ENCODE data around the gene LRP1B. TPM values are rescaled to one million over a fixed set of nuclear protein-coding genes. Genes with fewer than 3 reads are reported as not detected.

Gene LRP1B
- total and polyA plus RNA-seq, 2 experiments from 2014 or later, result not detected

DNA sequence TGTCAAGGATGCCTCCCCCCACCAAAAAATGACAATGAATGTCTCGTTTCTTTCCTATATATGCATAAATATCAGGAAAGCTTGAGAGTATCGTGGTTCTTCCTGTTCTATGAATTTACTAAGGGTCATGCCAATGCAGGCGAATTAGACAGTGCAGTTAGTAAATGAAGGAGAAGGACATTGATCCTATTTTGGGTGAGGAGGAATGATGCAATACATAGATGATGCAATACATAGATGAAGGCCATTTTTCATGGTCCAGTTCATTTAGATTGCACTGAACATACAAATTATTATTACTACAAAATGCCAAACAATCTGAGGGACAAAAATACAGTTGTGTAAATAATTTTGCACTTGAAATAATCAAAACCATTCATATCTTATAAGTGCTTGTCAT is 1265.0 kb downstream of the LRP1B start:
- H3K27me3 ChIP-seq (replicated peaks; ENCODE audit: insufficient read depth), result no peaks in the 10 kb centered on the region
- 55 to 59% methylated on average over 3 of the region's 3 CpGs for WGBS, 2 experiments (ENCODE audit: low coverage in 1 of 2, low lambda C conversion rate in 2 of 2, missing lambda C conversion rate in 2 of 2)
- no peaks in the 10 kb centered on the region for H3F3A ChIP-seq (ENCODE audit: insufficient read depth)
- TF ChIP-seq EZH2 (IDR thresholded peaks at IDR 0.05; ENCODE audit: insufficient read depth, poor library complexity, severe bottlenecking), result no peak
- no peak for TF ChIP-seq EZH2phosphoT487 (IDR thresholded peaks at IDR 0.05; ENCODE audit: insufficient read depth, low read depth)
- no peaks in the 10 kb centered on the region for H4K20me1 ChIP-seq (ENCODE audit: insufficient read depth)
- no peak overlapping the region for H3K4me3 ChIP-seq
- DNase-seq, result no peak
- no peak overlapping the region for H3K27ac ChIP-seq
- no peak overlapping the region for H3K4me2 ChIP-seq (ENCODE audit: unreplicated experiment)
- no peak overlapping the region; the same call in 1 of the 2 replicates for H2AFZ ChIP-seq
- H3K9ac ChIP-seq, result no peak overlapping the region
- no peaks in the 10 kb centered on the region for H3K4me1 ChIP-seq (ENCODE audit: insufficient read depth)
- in situ Hi-C loops (cut with MboI), result no loop called here
- no peaks in the 10 kb centered on the region for H3K9me2 ChIP-seq (ENCODE audit: insufficient read depth)
- no peaks in the 10 kb centered on the region for H3K79me2 ChIP-seq (ENCODE audit: insufficient read depth)
- no peaks in the 10 kb centered on the region for H3K9me3 ChIP-seq (ENCODE audit: low read depth)
- no peaks in the 10 kb centered on the region for H3K36me3 ChIP-seq (ENCODE audit: low read depth)

DNA sequence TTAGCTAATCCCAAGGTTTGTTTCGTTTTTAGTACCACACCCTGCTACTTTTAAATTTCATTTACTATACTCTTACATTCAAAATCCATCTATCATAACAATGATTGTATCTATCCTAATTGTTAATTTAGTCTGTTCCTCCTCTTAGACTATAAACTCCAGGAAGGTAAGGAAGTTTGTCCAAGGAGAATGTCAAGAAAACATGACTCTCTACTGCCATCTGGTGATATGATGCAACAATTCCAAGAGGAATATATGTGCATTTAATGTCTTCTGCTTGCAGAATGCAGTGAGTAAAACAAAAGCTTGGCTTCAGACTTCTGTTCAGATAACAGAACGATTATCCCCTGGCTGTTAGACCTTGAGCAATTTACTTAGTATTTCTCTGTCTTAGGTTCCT is 1267.1 kb downstream of the LRP1B start:
- Histone ChIP-seq H3K4me3 (no peak overlapping the region), H3F3A (ENCODE audit: insufficient read depth) (no peaks in the 10 kb centered on the region), H3K36me3 (ENCODE audit: low read depth) (no peaks in the 10 kb centered on the region), H3K4me2 (ENCODE audit: unreplicated experiment) (no peak overlapping the region), H3K27ac (no peak overlapping the region), H3K9ac (no peak overlapping the region), H3K9me2 (ENCODE audit: insufficient read depth) (no peaks in the 10 kb centered on the region), H3K9me3 (ENCODE audit: low read depth) (no peaks in the 10 kb centered on the region), H3K4me1 (ENCODE audit: insufficient read depth) (no peaks in the 10 kb centered on the region), H3K27me3 (replicated peaks; ENCODE audit: insufficient read depth) (no peaks in the 10 kb centered on the region), H2AFZ (no peak overlapping the region), H3K79me2 (ENCODE audit: insufficient read depth) (no peaks in the 10 kb centered on the region), H4K20me1 (ENCODE audit: insufficient read depth) (no peaks in the 10 kb centered on the region)
- TF ChIP-seq EZH2phosphoT487 (IDR thresholded peaks at IDR 0.05; ENCODE audit: insufficient read depth, low read depth) (no peak), EZH2 (IDR thresholded peaks at IDR 0.05; ENCODE audit: insufficient read depth, poor library complexity, severe bottlenecking) (no peak)
- in situ Hi-C loops (cut with MboI), result no loop called here
- WGBS, 2 experiments (ENCODE audit: low coverage in 1 of 2, low lambda C conversion rate in 2 of 2, missing lambda C conversion rate in 2 of 2), result 21 to 28% methylated on average over 2 of the region's 2 CpGs
- DNase-seq, result peak; percentile 60

DNA sequence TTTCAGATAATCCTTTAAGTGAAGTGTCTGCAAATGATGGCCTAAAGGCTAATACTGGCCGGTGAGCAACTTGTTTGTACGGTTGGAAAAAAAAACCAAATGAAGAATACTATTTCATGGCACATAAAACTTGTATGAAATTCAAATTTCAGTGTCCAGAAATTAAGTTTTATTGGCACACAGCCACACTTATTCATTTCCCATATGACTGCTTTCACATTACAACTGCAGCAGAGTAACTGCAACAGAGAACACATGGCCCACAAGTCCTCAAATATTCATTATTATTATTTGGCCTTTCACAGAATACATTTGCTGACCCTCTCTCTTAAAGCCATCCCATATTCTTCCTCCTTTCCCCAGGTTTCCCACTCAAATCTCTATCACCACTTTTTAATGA is 1268.6 kb downstream of the LRP1B start:
- Histone ChIP-seq H3K9me2 (ENCODE audit: insufficient read depth) (no peaks in the 10 kb centered on the region), H3K4me2 (ENCODE audit: unreplicated experiment) (no peak overlapping the region), H3K4me3 (no peak overlapping the region), H3K36me3 (ENCODE audit: low read depth) (no peaks in the 10 kb centered on the region), H3K9ac (no peak overlapping the region), H2AFZ (no peak overlapping the region), H3F3A (ENCODE audit: insufficient read depth) (no peaks in the 10 kb centered on the region), H3K9me3 (ENCODE audit: low read depth) (no peaks in the 10 kb centered on the region), H3K27ac (no peak overlapping the region), H4K20me1 (ENCODE audit: insufficient read depth) (no peaks in the 10 kb centered on the region), H3K4me1 (ENCODE audit: insufficient read depth) (no peaks in the 10 kb centered on the region), H3K27me3 (replicated peaks; ENCODE audit: insufficient read depth) (no peaks in the 10 kb centered on the region), H3K79me2 (ENCODE audit: insufficient read depth) (no peaks in the 10 kb centered on the region)
- DNase-seq, result no peak
- 58 to 68% methylated on average over 2 of the region's 2 CpGs for WGBS, 2 experiments (ENCODE audit: low coverage in 1 of 2, low lambda C conversion rate in 2 of 2, missing lambda C conversion rate in 2 of 2)
- in situ Hi-C loops (cut with MboI), result no loop called here
- TF ChIP-seq EZH2 (IDR thresholded peaks at IDR 0.05; ENCODE audit: insufficient read depth, poor library complexity, severe bottlenecking), result no peak
- TF ChIP-seq EZH2phosphoT487 (IDR thresholded peaks at IDR 0.05; ENCODE audit: insufficient read depth, low read depth), result no peak

DNA sequence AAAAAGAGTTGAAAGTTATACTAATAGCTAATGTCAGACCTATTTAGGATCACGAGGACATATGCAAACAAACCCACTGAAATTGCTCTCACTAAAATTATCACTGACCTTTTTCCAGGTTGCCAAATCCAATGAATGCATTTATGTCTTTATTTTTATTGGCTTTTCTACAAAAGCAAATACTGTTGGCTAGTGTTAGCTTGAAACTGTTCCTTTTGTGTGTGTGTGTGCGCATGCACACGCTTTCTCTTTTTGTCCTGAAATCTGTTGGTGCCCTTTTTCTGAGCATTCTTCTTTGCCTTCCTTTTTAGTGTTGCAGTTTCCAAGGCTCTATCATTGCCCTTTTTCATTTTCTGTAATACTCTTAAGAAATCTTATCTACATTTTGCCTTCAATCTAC is 1269.2 kb downstream of the LRP1B start:
- Histone ChIP-seq H3K4me1 (ENCODE audit: insufficient read depth) (no peaks in the 10 kb centered on the region), H4K20me1 (ENCODE audit: insufficient read depth) (no peaks in the 10 kb centered on the region), H3K36me3 (ENCODE audit: low read depth) (no peaks in the 10 kb centered on the region), H3K27me3 (replicated peaks; ENCODE audit: insufficient read depth) (no peaks in the 10 kb centered on the region), H3K79me2 (ENCODE audit: insufficient read depth) (no peaks in the 10 kb centered on the region), H3K4me3 (no peak overlapping the region), H3K27ac (no peak overlapping the region), H3K4me2 (ENCODE audit: unreplicated experiment) (no peak overlapping the region), H3F3A (ENCODE audit: insufficient read depth) (no peaks in the 10 kb centered on the region), H3K9ac (no peak overlapping the region), H3K9me2 (ENCODE audit: insufficient read depth) (no peaks in the 10 kb centered on the region), H3K9me3 (ENCODE audit: low read depth) (no peaks in the 10 kb centered on the region), H2AFZ (no peak overlapping the region)
- in situ Hi-C loops (cut with MboI), result no loop called here
- DNase-seq, result no peak
- 89 to 90% methylated on average over 3 of the region's 3 CpGs for WGBS, 2 experiments (ENCODE audit: low coverage in 1 of 2, low lambda C conversion rate in 2 of 2, missing lambda C conversion rate in 2 of 2)
- no peak for TF ChIP-seq EZH2 (IDR thresholded peaks at IDR 0.05; ENCODE audit: insufficient read depth, poor library complexity, severe bottlenecking)
- TF ChIP-seq EZH2phosphoT487 (IDR thresholded peaks at IDR 0.05; ENCODE audit: insufficient read depth, low read depth), result no peak

DNA sequence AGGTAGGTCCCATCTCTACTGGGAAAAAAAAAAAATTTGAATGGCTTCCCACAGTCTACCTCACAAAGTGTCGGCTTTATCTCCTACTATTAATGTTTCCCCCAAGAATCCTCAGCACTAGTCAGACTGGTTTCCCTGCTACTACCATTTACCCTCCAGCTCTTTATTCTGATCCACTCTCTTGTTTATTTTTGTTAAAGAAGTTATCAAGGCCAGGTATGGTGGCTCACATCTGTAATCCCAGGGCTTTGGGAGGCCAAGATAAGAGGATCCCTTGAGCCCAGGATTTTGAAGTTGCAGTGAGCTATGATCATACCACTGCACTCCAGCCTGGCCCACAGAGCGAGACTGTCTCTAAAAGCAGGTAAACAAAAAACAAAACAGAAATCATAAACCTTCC is 1275.3 kb downstream of the LRP1B start:
- in situ Hi-C loops (cut with MboI), result no loop called here
- no peak overlapping the region for H3K4me2 ChIP-seq (ENCODE audit: unreplicated experiment)
- TF ChIP-seq EZH2phosphoT487 (IDR thresholded peaks at IDR 0.05; ENCODE audit: insufficient read depth, low read depth), result no peak
- TF ChIP-seq EZH2 (IDR thresholded peaks at IDR 0.05; ENCODE audit: insufficient read depth, poor library complexity, severe bottlenecking), result no peak

More for the DNA sequence above, 1275.3 kb downstream of the LRP1B start:
- no peaks in the 10 kb centered on the region for H3K9me2 ChIP-seq (ENCODE audit: insufficient read depth)
- no peaks in the 10 kb centered on the region for H3K79me2 ChIP-seq (ENCODE audit: insufficient read depth)
- no peaks in the 10 kb centered on the region for H3K4me1 ChIP-seq (ENCODE audit: insufficient read depth)
- H3K9ac ChIP-seq, result no peak overlapping the region
- DNase-seq, result no peak
- no peaks in the 10 kb centered on the region for H4K20me1 ChIP-seq (ENCODE audit: insufficient read depth)
- no peaks in the 10 kb centered on the region for H3K27me3 ChIP-seq (replicated peaks; ENCODE audit: insufficient read depth)
- H3K4me3 ChIP-seq, result no peak overlapping the region
- H3K9me3 ChIP-seq (ENCODE audit: low read depth), result no peaks in the 10 kb centered on the region
- no peaks in the 10 kb centered on the region for H3K36me3 ChIP-seq (ENCODE audit: low read depth)
- no peak overlapping the region for H3K27ac ChIP-seq
- WGBS, 2 experiments (ENCODE audit: low coverage in 1 of 2, low lambda C conversion rate in 2 of 2, missing lambda C conversion rate in 2 of 2), result 56 to 62% methylated on average over 2 of the region's 2 CpGs
- H2AFZ ChIP-seq, result no peak overlapping the region
- no peaks in the 10 kb centered on the region for H3F3A ChIP-seq (ENCODE audit: insufficient read depth)
